Measurements from ENCODE around the gene APOBEC3A. TPM values are rescaled to one million over a fixed set of nuclear protein-coding genes. Genes with fewer than 3 reads are reported as not detected.

Gene APOBEC3A
- total RNA-seq, 1 donor from 2014 or later, result 1.0 TPM

DNA sequence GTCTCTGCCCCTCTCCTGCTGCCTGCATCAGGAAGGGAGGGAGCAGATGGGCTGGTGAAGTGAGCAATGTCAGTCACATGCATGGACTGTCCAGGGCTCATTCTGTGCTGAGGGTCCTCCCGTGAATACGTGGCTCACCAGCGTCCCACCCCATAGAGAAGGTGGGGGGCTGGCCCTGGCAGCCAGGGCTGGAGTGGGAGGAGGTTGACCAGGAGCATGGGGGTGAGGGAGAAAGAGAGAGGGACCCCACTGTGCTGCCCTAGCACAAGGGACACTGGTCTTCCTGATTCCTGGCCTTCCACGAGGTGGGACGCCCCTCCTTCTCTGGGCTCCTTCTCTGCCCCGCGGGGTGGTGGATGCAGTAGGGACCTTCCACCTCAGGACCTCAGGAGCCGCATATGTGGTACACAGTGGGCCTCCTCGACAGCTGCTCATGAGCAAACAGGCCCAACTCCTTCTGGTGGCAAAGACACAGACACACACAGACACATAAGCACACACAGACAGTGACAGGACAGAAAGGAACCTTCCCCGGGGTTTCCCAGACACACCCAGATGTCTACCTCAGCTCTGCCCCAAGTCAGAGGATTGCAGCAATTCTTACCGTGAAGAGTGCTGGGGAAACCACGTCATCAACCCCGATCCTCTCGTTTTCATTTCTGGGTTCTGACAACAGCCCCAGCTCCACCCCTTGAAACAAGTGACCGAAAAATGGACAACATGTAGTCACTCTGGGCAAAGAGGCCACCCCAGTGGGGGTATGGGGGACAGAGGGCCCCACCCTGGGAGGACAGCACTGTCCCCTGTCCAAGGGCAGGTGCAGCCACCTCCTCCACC, 3.6 kb upstream of the APOBEC3A start:
- DNase-seq (ENCODE audit: low read depth), result no peak

DNA sequence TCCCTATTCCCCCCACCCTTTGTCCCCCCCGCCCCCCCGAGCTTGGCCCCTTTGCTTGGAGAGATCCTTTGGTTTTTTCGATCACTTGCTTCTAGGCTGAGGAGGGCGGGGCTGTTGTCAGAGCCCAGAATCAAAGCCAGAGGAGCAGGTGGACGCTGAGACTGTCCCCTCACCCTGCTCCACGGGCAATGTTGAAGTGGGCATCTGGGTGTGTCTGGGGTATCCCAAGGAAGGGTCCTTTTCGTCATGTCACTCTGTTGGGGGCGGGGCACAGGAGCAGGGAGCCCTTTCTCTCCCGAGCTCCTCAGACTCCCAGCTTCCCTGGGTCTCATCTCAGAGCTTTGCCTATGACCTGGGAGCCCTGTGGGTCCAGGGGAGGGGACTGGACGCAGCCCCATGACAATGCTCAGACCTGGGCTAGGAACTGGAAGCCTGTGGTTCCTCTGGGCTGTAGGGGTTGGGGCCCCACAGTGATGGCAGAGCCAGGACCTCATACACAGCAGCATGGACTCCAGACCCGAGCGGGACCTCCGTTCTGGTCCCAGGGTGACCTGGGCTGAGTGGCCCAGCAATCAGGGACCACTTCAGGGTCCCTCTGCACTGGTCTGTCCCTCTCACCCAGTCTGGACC, 2.9 kb upstream of the APOBEC3A start:
- Histone ChIP-seq H3K4me3 (ENCODE audit: low read depth, low read length) (no peak overlapping the region), H3K36me3 (ENCODE audit: control insufficient read depth, insufficient read depth, low read length) (no peaks in the 10 kb centered on the region), H3K27me3 (ENCODE audit: control insufficient read depth, insufficient read depth, low read length) (peaks cover 12% of the 10 kb centered on the region)
- TF ChIP-seq, protein P1, sequence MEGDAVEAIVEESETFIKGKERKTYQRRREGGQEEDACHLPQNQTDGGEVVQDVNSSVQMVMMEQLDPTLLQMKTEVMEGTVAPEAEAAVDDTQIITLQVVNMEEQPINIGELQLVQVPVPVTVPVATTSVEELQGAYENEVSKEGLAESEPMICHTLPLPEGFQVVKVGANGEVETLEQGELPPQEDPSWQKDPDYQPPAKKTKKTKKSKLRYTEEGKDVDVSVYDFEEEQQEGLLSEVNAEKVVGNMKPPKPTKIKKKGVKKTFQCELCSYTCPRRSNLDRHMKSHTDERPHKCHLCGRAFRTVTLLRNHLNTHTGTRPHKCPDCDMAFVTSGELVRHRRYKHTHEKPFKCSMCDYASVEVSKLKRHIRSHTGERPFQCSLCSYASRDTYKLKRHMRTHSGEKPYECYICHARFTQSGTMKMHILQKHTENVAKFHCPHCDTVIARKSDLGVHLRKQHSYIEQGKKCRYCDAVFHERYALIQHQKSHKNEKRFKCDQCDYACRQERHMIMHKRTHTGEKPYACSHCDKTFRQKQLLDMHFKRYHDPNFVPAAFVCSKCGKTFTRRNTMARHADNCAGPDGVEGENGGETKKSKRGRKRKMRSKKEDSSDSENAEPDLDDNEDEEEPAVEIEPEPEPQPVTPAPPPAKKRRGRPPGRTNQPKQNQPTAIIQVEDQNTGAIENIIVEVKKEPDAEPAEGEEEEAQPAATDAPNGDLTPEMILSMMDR (IDR thresholded peaks at IDR 0.05; ENCODE audit: insufficient read depth, low read length, poor library complexity, severe bottlenecking), result no peak
- no peak for DNase-seq (ENCODE audit: low read depth)

More for the DNA sequence above, 3.6 kb upstream of the APOBEC3A start:
- Histone ChIP-seq H3K27me3 (ENCODE audit: control insufficient read depth, insufficient read depth, low read length) (peaks cover 12% of the 10 kb centered on the region), H3K36me3 (ENCODE audit: control insufficient read depth, insufficient read depth, low read length) (no peaks in the 10 kb centered on the region), H3K4me3 (ENCODE audit: low read depth, low read length) (no peak overlapping the region)
- TF ChIP-seq, protein P1 (IDR thresholded peaks at IDR 0.05; ENCODE audit: insufficient read depth, low read length, poor library complexity, severe bottlenecking), result no peak

DNA sequence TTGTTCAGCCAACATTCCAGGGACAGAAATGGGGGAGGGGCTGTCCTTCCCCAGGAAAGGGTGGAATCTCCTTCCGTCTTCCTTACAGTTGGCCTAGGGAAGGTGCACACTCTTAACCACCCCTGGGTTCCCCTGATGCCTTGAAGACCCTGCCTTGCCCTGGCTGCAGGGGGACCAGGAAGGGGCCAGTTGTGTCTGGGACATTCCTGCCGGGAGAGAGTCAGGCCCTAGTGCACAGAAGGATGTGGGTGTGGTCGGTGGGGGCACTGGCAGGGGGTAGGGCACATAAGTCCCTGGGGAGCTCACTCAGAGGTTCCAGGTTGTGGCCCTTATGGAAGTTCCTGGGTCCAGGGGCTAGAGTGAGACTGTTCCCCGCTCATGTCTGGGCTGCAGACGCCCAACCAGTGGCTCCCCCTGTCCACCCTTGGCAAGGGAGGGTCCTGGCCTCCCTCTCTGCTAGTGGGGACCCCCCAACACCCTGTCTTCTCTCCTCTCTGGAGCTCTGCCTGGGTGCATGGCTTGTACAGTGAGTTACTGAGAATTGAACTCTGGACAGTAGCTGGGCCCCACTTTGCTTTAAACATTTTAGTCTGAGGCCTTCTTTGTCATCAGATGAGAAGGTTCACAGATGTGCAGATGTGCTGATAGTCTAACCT, 2.0 kb upstream of the APOBEC3A start:
- H3K27me3 ChIP-seq (ENCODE audit: control insufficient read depth, insufficient read depth, low read length), result peaks cover 8% of the 10 kb centered on the region
- no peak overlapping the region for H3K4me3 ChIP-seq (ENCODE audit: low read depth, low read length)
- no peaks in the 10 kb centered on the region for H3K36me3 ChIP-seq (ENCODE audit: control insufficient read depth, insufficient read depth, low read length)
- TF ChIP-seq, protein P1 (IDR thresholded peaks at IDR 0.05; ENCODE audit: insufficient read depth, low read length, poor library complexity, severe bottlenecking), result no peak
- no peak for DNase-seq (ENCODE audit: low read depth)

DNA sequence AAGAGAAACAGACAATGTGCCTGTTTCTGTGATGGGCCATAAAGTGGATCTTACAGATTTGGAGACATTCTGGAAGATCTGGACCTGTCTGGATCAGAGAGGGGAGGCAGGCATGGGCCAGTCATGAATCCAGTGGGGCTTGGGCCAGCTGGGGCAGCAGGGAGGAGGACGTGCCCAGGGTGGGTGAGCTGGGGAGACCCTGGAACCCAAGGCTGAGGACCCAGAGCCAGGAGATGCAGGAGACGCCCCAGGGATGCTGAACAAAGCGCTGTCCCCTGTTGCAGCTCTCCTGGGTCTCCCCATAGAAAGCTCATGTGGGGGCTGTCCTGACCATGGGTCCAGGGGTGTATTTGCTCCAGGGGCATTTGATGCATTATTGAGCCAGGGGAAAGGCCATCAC, 1.5 kb upstream of the APOBEC3A start:
- TF ChIP-seq, protein P1 (IDR thresholded peaks at IDR 0.05; ENCODE audit: insufficient read depth, low read length, poor library complexity, severe bottlenecking), result no peak
- Histone ChIP-seq H3K4me3 (ENCODE audit: low read depth, low read length) (no peak overlapping the region), H3K36me3 (ENCODE audit: control insufficient read depth, insufficient read depth, low read length) (no peaks in the 10 kb centered on the region), H3K27me3 (ENCODE audit: control insufficient read depth, insufficient read depth, low read length) (peaks cover 6% of the 10 kb centered on the region)
- DNase-seq (ENCODE audit: low read depth), result no peak

DNA sequence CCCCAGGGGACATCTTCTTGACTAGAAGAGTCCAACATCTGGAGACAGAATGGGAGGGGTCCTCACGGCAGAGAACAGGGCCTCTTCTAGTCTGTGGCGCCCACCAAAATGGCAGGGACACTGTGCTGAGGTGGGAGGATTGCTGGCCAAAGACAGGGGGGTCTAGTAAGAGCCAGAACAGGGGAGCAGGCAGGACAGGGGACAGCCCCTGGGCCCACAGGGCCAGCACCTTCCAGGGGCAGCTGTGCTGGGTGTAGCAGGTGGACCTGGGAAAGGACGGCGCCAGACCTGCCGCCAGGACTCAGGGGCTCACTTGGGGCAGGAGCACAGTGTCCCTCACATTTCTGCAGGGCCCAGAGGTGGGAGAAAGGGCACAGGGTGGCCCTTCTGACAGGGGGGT, 858 bp upstream of the APOBEC3A start:
- TF ChIP-seq, protein P1 (IDR thresholded peaks at IDR 0.05; ENCODE audit: insufficient read depth, low read length, poor library complexity, severe bottlenecking), result no peak
- H3K36me3 ChIP-seq (ENCODE audit: control insufficient read depth, insufficient read depth, low read length), result no peaks in the 10 kb centered on the region
- peaks cover 6% of the 10 kb centered on the region for H3K27me3 ChIP-seq (ENCODE audit: control insufficient read depth, insufficient read depth, low read length)
- no peak overlapping the region for H3K4me3 ChIP-seq (ENCODE audit: low read depth, low read length)
- DNase-seq (ENCODE audit: low read depth), result no peak
